Mesendoderm (in vitro differentiated cells): ENCODE measurements around the gene LRP6.
A peak's percentile ranks its signal among the peaks of the same experiment; 100 is the strongest.
"Not testable (repeated sequence)": the region's sequence is repeated elsewhere in the genome, so short reads cannot be mapped to it uniquely, and the experiment has no call there.

ENCODE experiments used
- DNase-seq: peaks from one replicate; pipeline ENCODE4 v3.0.0; 2013
- H2AK5ac ChIP-seq: 2 replicates; pipeline ENCODE4 v1.6.1; 2013; ENCODE audit warnings: low read length, inconsistent platforms
- H2BK120ac ChIP-seq: 2 replicates; pipeline ENCODE4 v1.6.1; 2013; ENCODE audit warnings: low read depth, mild to moderate bottlenecking, low read length, moderate library complexity, mixed read lengths
- H2BK15ac ChIP-seq: replicated peaks from 2 replicates; pipeline ENCODE4 v1.6.1; 2013; ENCODE audit warnings: low read depth, mild to moderate bottlenecking, moderate library complexity
- H2BK5ac ChIP-seq: 2 replicates; pipeline ENCODE4 v1.6.1; 2013; ENCODE audit warnings: low read length, inconsistent platforms
- H3K18ac ChIP-seq: 2 replicates; pipeline ENCODE4 v1.6.1; 2013; ENCODE audit warnings: mild to moderate bottlenecking, low read length, mixed read lengths
- H3K23ac ChIP-seq: one replicate; pipeline ENCODE4 v1.6.1; 2013; ENCODE audit warnings: low read length
- H3K27ac ChIP-seq: 2 replicates; pipeline ENCODE4 v1.5.1; 2013; ENCODE audit warnings: low read depth, mild to moderate bottlenecking, inconsistent platforms, low read length, moderate library complexity
- H3K27me3 ChIP-seq: 2 replicates; pipeline ENCODE4 v1.6.1; 2013; ENCODE audit warnings: low read length, control low read depth, mild to moderate bottlenecking, inconsistent platforms; ENCODE audit not compliant: insufficient read depth, poor library complexity
- H3K36me3 ChIP-seq: 2 replicates; pipeline ENCODE4 v1.6.1; 2013; ENCODE audit warnings: low read length, inconsistent platforms; ENCODE audit not compliant: control insufficient read depth, insufficient read depth
- H3K4ac ChIP-seq: one replicate; pipeline ENCODE4 v1.6.1; 2013; ENCODE audit warnings: low read depth, mild to moderate bottlenecking, low read length, moderate library complexity
- H3K4me1 ChIP-seq: 2 replicates; pipeline ENCODE4 v1.6.1; 2013; ENCODE audit warnings: low read depth, low read length, inconsistent platforms; ENCODE audit not compliant: control insufficient read depth
- H3K4me2 ChIP-seq: 2 replicates; pipeline ENCODE4 v1.6.1; 2013; ENCODE audit warnings: low read length
- H3K4me3 ChIP-seq: 2 replicates; pipeline ENCODE4 v1.5.1; 2013; ENCODE audit warnings: mild to moderate bottlenecking, low read length
- H3K56ac ChIP-seq: one replicate; pipeline ENCODE4 v1.6.1; 2013; ENCODE audit warnings: low read length
- H3K79me1 ChIP-seq: 2 replicates; pipeline ENCODE4 v1.6.1; 2013; ENCODE audit warnings: low read length, inconsistent platforms
- H3K79me2 ChIP-seq: 2 replicates; pipeline ENCODE4 v1.6.1; 2013; ENCODE audit warnings: mild to moderate bottlenecking, low read length; ENCODE audit not compliant: control insufficient read depth, insufficient read depth
- H3K9ac ChIP-seq: 2 replicates; pipeline ENCODE4 v1.6.1; 2013; ENCODE audit warnings: low read length, inconsistent platforms
- H4K5ac ChIP-seq: one replicate; pipeline ENCODE4 v1.6.1; 2013; ENCODE audit warnings: low read length
- H4K8ac ChIP-seq: one replicate; pipeline ENCODE4 v1.6.1; 2013; ENCODE audit warnings: low read depth, mild to moderate bottlenecking, control low read depth, low read length, moderate library complexity
- WGBS: extraction: QIAGEN DNeasy Blood & Tissue Kit; methylation state at CpG from one replicate; pipeline ENCODE4 v1.1.7; 2013; ENCODE audit warnings: low lambda C conversion rate, missing lambda C conversion rate; ENCODE audit not compliant: insufficient coverage; ENCODE audit errors: extremely low coverage; 5-methylcytosine and 5-hydroxymethylcytosine counted together

LRP6 gene

GRCh38 chr12:12265571-12266388, 1.1 kb downstream of the LRP6 start:
- Histone ChIP-seq H2AK5ac (no peak overlapping the region), H3K4me2 (peak overlapping the region; percentile 92), H3K9ac (peak overlapping the region; percentile 98), H3K36me3 (no peaks in the 10 kb centered on the region), H3K56ac (peak overlapping the region; percentile 100), H2BK15ac (no peak overlapping the region), H2BK5ac (peak overlapping the region; percentile 29), H3K4me3 (peak overlapping the region; percentile 89), H4K5ac (no peak overlapping the region), H4K8ac (no peak overlapping the region), H3K4me1 (no peaks in the 10 kb centered on the region), H3K79me2 (peaks cover 48% of the 10 kb centered on the region), H3K27ac (peak overlapping the region; percentile 87), H3K4ac (no peak overlapping the region), H2BK120ac (no peak overlapping the region), H3K23ac (no peak overlapping the region), H3K27me3 (no peaks in the 10 kb centered on the region), H3K79me1 (no peaks in the 10 kb centered on the region), H3K18ac (peak overlapping the region; percentile 71)
- peak; percentile 56 for DNase-seq
- WGBS, result no CpG with 5 or more reads among the region's 25 CpGs

- Histone ChIP-seq H2BK5ac (no peak overlapping the region), H3K79me2 (peaks cover 54% of the 10 kb centered on the region), H3K4me3 (no peak overlapping the region), H2AK5ac (no peak overlapping the region), H4K5ac (no peak overlapping the region), H3K4me2 (peak overlapping the region; percentile 92), H3K4ac (no peak overlapping the region), H3K23ac (no peak overlapping the region), H3K79me1 (no peaks in the 10 kb centered on the region), H3K9ac (peak overlapping the region; percentile 98), H3K18ac (no peak overlapping the region), H3K27me3 (no peaks in the 10 kb centered on the region), H2BK120ac (no peak overlapping the region), H3K27ac (no peak overlapping the region), H3K4me1 (no peaks in the 10 kb centered on the region), H3K56ac (no peak overlapping the region), H2BK15ac (no peak overlapping the region), H3K36me3 (no peaks in the 10 kb centered on the region), H4K8ac (no peak overlapping the region)
- no peak for DNase-seq
- no CpG with 5 or more reads among the region's 3 CpGs for WGBS
These were observed 1.8 kb downstream of the LRP6 start for GRCh38 chr12:12265035-12265434.

- no peak overlapping the region for H4K5ac ChIP-seq
- no peak overlapping the region for H2BK5ac ChIP-seq
- no peak overlapping the region for H3K23ac ChIP-seq
- H2BK15ac ChIP-seq, result no peak overlapping the region
- H3K4me3 ChIP-seq, result no peak overlapping the region
- H3K4ac ChIP-seq, result no peak overlapping the region
- H2BK120ac ChIP-seq, result no peak overlapping the region
- H3K27me3 ChIP-seq, result no peaks in the 10 kb centered on the region
- no peaks in the 10 kb centered on the region for H3K4me1 ChIP-seq
- H3K27ac ChIP-seq, result no peak overlapping the region
- no peak overlapping the region for H3K18ac ChIP-seq
- no CpG with 5 or more reads among the region's 2 CpGs for WGBS
- H4K8ac ChIP-seq, result no peak overlapping the region
- H3K36me3 ChIP-seq, result no peaks in the 10 kb centered on the region
- no peaks in the 10 kb centered on the region for H3K79me1 ChIP-seq
- no peak overlapping the region for H3K4me2 ChIP-seq
- H3K56ac ChIP-seq, result peak overlapping the region; percentile 15
- no peak overlapping the region for H2AK5ac ChIP-seq
- peaks cover 63% of the 10 kb centered on the region for H3K79me2 ChIP-seq
- DNase-seq, result no peak
- H3K9ac ChIP-seq, result no peak overlapping the region
These were observed 2.9 kb downstream of the LRP6 start for GRCh38 chr12:12263909-12264308.

DNA sequence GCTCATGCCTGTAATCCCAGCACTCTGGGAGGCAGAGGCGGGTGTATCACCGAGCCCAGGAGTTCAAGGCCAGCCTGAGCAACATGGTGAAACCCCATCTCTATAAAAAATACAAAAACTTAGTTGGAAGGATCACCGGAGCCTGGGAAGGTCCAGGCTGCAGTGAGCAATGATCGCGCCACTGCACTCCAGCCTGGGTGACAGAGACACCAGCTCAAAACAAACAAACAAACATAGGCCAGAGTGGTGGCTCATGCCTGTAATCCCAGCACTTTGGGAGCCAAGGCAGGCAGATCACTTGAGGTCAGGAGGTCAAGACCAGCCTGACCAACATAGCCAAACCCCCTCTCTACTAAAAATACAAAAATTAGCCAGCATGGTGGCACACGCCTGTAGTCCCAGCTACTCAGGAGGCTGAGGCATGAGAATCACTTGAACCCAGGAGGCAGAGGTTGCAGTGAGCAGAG, 10.5 kb downstream of the LRP6 start:
- not testable (repeated sequence) for H3K4me2 ChIP-seq, DNase-seq, H3K36me3 ChIP-seq, H2BK15ac ChIP-seq, H4K5ac ChIP-seq, H2AK5ac ChIP-seq, H3K23ac ChIP-seq, H3K9ac ChIP-seq, H3K27me3 ChIP-seq, H3K4me3 ChIP-seq, H3K4ac ChIP-seq, H3K18ac ChIP-seq, H3K27ac ChIP-seq, H2BK120ac ChIP-seq, H2BK5ac ChIP-seq, H4K8ac ChIP-seq, H3K4me1 ChIP-seq, H3K79me1 ChIP-seq
- H3K79me2 ChIP-seq, result peaks cover 65% of the 10 kb centered on the region
- H3K56ac ChIP-seq, result peak overlapping the region; percentile 25
- no CpG with 5 or more reads among the region's 6 CpGs for WGBS

DNA sequence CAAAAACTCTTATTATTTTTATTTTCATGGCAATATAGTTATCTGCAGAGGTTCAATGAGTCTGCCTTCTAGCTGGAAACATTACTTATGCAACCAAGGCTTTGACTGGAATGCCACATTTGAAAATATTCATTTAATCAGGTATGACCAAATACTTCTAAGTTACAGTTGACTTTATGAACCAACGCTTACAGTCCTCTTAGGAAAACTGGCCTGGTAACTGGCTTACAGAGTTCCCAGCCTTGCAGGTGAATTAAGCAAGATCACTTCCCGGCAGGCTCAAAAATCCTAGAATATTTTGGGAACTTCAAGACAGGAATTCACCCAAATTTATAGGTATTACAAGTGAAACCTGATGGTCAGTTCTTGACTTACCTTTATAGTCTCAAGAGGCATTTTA, 12.3 kb downstream of the LRP6 start:
- H3K27ac ChIP-seq, result no peak overlapping the region
- no peak overlapping the region for H2AK5ac ChIP-seq
- no peak overlapping the region for H3K4me2 ChIP-seq
- DNase-seq, result no peak
- no peaks in the 10 kb centered on the region for H3K27me3 ChIP-seq
- H3K4ac ChIP-seq, result no peak overlapping the region
- H3K56ac ChIP-seq, result no peak overlapping the region
- H3K4me1 ChIP-seq, result no peaks in the 10 kb centered on the region
- H3K36me3 ChIP-seq, result no peaks in the 10 kb centered on the region
- no peak overlapping the region for H3K23ac ChIP-seq
- no peak overlapping the region for H4K5ac ChIP-seq
- H4K8ac ChIP-seq, result no peak overlapping the region
- no peak overlapping the region for H3K18ac ChIP-seq
- peaks cover 61% of the 10 kb centered on the region for H3K79me2 ChIP-seq
- no peak overlapping the region for H2BK5ac ChIP-seq
- H2BK120ac ChIP-seq, result no peak overlapping the region
- WGBS, result no CpG with 5 or more reads among the region's 2 CpGs
- no peak overlapping the region for H2BK15ac ChIP-seq
- H3K79me1 ChIP-seq, result peaks cover 6% of the 10 kb centered on the region
- H3K4me3 ChIP-seq, result no peak overlapping the region
- no peak overlapping the region for H3K9ac ChIP-seq
